Measurements from ENCODE around the gene NCDN. TPM values are rescaled to one million over a fixed set of nuclear protein-coding genes. Genes with fewer than 3 reads are reported as not detected.

NCDN gene
- total RNA-seq, 6 experiments from 2014 or later, result 43.4 to 63.2 (median 49.0) TPM

DNA sequence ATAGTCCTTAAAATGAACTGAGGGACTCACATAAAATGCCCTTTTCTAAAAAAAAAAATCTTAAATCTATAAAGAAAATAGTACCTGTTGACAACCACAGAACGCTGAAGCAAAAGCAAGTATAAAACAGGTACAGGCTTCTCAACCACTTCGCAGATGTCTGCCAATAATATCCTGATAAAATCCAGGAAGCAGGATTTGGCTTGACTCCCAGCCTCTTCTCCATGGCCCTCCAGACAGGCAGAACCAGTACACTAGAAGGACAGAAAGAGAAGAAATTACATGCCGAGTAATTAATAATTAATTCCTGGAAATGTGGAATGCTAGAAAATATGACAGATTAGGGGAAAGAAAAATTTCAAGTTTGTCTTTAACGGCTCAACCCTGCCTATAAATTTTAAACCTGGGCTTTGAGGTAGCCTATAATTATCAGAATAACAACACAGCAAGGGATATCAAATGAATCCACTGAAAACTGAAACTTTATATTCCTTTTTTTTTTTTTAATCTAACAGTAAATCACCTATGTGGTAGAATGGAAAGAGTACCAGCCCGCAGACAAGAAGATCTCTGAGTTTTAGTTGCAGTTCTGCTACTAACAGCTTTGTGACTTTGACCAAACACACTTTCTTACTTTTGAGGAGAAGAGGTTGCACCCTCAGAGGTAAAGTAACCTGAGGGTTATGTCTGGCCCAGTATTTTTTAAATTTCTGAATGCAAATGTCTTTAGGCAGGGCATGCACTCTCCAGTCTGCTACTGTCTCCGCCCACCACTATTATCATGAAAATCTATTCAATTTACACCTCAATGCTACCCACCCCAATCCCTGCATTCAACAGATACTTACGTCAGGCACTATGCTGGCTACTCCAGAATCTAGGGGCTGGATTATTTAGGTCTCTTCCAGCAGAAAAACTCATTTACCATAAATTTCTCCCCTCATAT lies 3.1 kb upstream of the NCDN start:
- peaks cover 4% of the 10 kb centered on the region for H3K27me3 Mint-ChIP-seq (ENCODE audit: insufficient read depth)
- peaks cover 17% of the 10 kb centered on the region for H3K36me3 Mint-ChIP-seq (ENCODE audit: low read depth)
- DNase-seq, result no peak
- H3K27ac Mint-ChIP-seq, result peak overlapping the region; percentile 67
- no peaks in the 10 kb centered on the region for H3K9me3 Mint-ChIP-seq
- H3K4me3 Mint-ChIP-seq, result peak overlapping the region; percentile 95
- H3K4me1 Mint-ChIP-seq (ENCODE audit: low read depth), result peaks cover 38% of the 10 kb centered on the region
- no peak for TF ChIP-seq CTCF (IDR thresholded peaks at IDR 0.05)

DNA sequence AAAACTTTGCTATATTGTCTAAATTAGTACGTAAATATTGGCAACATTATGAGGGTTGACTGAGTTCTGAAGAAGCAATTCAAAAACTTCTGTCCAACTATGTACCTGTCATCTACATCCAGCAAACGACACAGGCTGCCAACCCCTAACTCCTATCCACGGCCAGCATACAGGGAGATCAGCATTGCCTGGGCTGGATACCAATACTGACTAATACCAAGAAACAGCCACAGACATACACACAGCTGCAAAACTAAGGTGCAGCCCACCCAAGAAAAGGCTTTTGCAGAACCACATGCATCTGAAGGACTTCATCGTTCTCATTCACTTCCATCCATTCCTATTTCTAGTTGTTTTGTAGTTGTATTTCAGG lies 2.4 kb upstream of the NCDN start:
- H3K9me3 Mint-ChIP-seq, result no peaks in the 10 kb centered on the region
- no peak for DNase-seq
- H3K4me3 Mint-ChIP-seq, result peak overlapping the region; percentile 95
- peaks cover 4% of the 10 kb centered on the region for H3K27me3 Mint-ChIP-seq (ENCODE audit: insufficient read depth)
- peaks cover 17% of the 10 kb centered on the region for H3K36me3 Mint-ChIP-seq (ENCODE audit: low read depth)
- no peak for TF ChIP-seq CTCF (IDR thresholded peaks at IDR 0.05)
- peaks cover 43% of the 10 kb centered on the region for H3K4me1 Mint-ChIP-seq (ENCODE audit: low read depth)
- peak overlapping the region; percentile 67 for H3K27ac Mint-ChIP-seq

DNA sequence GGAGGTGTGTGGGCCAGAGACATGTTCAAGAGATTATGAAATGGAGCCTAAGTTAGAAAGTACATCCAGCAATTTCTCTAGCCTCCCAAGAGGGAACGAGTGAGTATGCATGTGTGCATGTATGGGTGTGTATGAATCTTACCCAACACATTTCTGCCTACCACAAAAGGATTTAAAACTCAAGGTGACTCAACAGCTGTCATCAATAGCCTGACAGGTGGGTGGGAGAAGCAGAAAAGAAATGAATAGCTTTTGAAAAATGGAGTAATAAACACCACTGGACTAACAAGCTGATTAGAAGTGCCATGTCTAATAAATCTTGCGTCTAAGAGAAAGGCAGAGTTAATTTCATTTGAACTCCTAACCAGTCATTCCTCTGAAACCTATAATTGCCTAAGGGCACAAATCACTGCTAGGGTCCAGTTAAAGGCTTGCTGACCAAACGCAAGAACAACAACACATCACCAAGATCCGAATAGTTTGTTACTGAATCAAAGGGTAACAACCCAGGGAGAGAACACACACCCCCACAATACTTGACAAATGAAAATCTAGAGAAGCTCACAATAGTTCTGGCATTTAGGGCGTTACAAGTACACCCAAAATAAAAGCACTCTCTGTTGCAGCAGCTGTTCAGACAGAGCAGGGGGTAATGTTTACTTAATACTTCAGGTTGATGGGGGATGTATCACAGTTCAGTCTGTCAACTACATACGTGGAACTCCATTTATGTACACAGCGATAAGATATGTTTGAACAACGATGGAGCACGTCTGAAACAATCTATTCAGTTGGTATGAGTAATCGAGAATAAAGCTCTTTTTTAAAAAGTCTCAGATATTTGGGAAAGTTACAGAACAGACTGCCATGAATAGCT lies 1.8 kb upstream of the NCDN start:
- no peak for TF ChIP-seq CTCF (IDR thresholded peaks at IDR 0.05)
- H3K27ac Mint-ChIP-seq, result peak overlapping the region; percentile 67
- H3K4me3 Mint-ChIP-seq, result peak overlapping the region; percentile 95
- H3K27me3 Mint-ChIP-seq (ENCODE audit: insufficient read depth), result peaks cover 4% of the 10 kb centered on the region
- H3K9me3 Mint-ChIP-seq, result no peaks in the 10 kb centered on the region
- peak; percentile 85 for DNase-seq
- peaks cover 43% of the 10 kb centered on the region for H3K4me1 Mint-ChIP-seq (ENCODE audit: low read depth)
- peaks cover 17% of the 10 kb centered on the region for H3K36me3 Mint-ChIP-seq (ENCODE audit: low read depth)

GRCh38 chr1:35556484-35557117 lies 998 bp upstream of the NCDN start:
- no peak for TF ChIP-seq CTCF (IDR thresholded peaks at IDR 0.05)
- DNase-seq, result no peak
- Mint-ChIP-seq H3K27ac (peak overlapping the region; percentile 67), H3K9me3 (no peaks in the 10 kb centered on the region), H3K36me3 (ENCODE audit: low read depth) (peaks cover 16% of the 10 kb centered on the region), H3K27me3 (ENCODE audit: insufficient read depth) (peaks cover 6% of the 10 kb centered on the region), H3K4me1 (ENCODE audit: low read depth) (peaks cover 50% of the 10 kb centered on the region), H3K4me3 (peak overlapping the region; percentile 95)

GRCh38 chr1:35557118-35557610 lies 435 bp upstream of the NCDN start, which contains the start of gene KIAA0319L:
Gene KIAA0319L, minus strand, starts transcription at chr1:35557403. Its CDS starts 2,912 bp downstream, at chr1:35554491.
- Mint-ChIP-seq H3K27me3 (ENCODE audit: insufficient read depth) (peaks cover 6% of the 10 kb centered on the region), H3K9me3 (no peaks in the 10 kb centered on the region), H3K4me1 (ENCODE audit: low read depth) (peaks cover 55% of the 10 kb centered on the region), H3K27ac (peak within 1 kb of the TSS; percentile 89), H3K4me3 (peak within 1 kb of the TSS; percentile 95), H3K36me3 (ENCODE audit: low read depth) (peaks cover 11% of the 10 kb centered on the region)
- DNase-seq, result peak; percentile 72
- no peak; the same call in 1 of the 2 replicates for TF ChIP-seq CTCF (IDR thresholded peaks at IDR 0.05)

Data from HFFc6 (cell line).